NCI-H1417 (cell line): ENCODE results near the gene BICD2.

Experiments used
- DNase-seq, 3 experiments: peaks; one replicate each; lab custom pipeline; 2025; lab: John Stamatoyannopoulos, UW

Gene BICD2

DNA sequence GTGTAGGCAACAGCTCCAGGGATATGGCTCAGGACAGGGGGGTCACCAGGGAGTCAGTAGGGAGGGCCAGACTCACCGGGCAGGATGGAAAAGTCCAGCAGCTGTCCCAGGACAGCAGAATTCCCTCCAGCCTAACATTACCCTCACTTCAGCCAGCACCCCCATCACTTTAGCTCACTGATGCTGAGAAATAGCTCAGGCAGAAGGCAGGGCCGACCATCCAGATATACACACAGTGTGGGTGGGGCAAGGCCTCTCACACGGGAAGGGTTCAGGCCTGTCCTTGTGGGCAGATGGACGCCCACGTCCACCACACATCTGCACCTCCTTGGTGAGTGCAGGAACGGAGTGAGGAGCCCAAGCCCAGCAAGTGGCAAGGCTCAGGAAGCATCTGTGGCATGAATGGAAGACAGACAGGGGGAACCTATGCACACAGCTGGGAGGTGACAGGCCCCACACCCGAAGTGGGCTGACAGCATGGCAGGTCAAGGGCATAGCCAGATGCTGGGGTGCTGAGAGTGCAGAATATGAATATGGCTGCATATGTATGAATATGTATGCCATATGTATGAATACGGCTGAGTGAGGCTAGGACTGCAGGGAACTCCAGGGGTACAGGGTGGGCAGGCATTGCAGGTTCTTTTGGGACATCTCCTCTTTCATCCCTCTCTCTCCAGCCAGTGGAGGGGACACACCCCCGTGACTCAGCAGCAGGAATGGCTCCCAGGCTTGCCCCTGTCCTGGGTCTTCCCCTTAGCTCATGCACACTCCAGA is 17.0 kb downstream of the BICD2 start:
- DNase-seq: no peak

DNA sequence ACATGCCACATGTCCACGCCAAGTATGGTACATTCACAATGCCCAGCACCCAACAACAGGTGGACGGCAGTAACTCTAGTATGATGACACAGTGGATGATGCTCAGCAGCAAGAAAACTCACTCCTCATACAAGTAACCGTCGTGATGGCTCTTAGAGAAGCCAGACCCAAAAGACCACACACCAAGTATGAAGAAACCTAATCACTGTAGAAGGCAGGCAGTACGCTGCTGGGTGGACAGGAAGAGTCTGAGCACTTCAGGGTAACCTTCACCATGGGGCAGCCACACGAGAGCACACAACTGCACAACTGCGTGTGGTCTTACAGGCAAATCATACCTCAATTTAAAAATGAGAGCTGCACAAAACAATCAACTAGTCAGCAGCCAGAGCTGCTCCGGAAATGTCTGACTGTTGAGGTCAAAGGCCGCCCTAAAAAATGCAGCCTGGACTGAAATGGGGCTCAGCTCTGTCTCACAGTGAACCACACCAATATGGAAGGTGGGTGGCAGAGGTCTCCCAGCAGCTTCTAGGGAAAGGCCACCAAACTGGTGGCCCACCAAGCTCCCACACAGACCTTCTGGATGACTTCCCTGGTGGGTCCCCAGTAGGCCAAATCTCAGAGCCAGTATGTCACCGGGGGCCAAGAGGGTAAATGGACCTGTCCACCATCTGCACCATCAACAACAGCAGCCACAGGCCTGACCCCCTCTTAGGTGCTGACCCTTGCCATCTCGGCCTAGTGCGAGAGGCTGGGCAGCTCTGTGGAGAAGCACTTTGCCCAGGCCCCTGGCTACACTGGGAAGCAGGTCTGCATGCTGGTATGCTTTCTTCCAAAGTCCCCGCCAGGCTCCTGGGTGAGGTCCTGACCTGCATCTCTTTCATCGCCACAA is 17.8 kb downstream of the BICD2 start:
- no peak for DNase-seq

DNA sequence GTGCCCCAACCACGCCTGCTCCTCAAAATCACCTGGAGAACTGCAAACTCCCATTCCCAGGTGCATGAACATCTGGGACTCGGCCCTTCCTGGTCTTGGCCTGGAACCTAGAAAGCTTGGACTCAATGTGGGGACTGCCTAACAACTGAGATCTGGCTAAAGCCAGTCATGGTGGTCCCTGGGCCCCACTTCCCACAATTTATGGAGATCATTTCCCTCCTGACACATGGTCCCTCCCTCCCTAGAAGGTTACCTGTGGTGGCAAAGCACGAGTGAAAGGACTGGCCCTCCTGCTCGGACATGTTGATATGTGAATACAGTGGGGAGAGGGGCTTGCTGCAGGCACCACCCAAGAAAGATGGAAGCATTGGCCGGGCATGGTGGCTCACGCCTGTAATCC is 18.8 kb downstream of the BICD2 start:
- DNase-seq: no peak

DNA sequence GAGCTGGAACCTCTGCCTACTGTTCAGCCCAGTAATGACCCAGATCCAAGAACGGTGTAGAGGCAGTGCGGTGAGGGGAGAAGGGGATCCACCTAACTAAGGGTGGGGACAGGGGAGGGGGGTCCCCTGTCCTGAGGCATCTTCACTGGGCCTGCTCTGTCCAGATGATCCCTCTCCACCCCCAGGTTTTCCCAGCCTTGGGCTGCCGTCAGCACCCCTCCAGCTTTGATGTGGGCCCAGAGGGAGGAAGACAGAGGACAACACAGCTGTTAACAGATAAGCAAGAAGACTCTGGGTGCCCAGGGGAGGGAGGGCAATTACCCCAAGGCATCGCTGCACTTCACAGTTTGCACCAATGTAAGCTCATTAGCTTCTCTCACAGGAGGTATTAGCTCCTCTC is 19.3 kb downstream of the BICD2 start:
- no peak for DNase-seq

DNA sequence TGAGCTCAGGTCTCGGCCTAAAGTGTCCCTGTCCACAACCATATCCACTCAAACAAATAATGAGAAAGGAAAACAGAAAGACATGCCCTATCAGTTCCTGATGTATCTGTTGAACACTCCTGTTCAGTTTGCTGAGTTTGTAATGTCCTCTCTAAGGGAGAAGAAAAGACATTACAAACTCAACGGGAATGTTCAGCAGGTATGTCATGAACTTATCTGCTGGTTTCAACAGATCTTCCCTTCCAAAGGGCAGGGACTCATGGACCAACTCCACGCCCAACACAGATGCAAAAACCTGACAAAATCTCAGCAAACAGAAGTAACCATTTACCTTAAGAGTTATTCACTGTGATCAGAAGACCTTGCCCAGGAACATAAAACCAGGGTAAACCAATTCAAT is 23.7 kb downstream of the BICD2 start:
- DNase-seq: no peak

DNA sequence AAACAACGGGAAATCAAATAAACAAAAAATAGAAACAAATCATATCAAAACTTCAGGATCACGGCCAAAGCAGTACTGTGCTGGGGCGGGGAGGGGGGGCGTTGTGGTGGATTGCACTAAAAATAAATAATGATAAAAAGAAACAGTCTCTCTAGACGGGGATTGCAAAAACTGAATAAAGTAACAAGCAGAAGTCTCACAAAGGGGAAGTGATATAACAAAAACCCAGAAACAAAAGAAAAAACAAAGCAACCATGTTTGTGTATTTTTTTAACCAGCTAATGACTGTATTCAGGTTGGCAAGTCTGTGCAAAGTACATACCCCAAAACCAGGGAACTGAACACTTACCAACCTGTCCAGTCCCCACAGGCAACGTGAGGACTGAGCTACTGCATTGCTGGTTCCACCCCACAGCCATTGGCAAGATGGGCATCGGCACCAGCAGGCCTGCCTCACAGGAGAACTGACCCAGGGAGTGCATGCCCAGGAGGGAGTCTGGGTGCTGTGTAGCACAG is 24.1 kb downstream of the BICD2 start:
- no peak for DNase-seq

DNA sequence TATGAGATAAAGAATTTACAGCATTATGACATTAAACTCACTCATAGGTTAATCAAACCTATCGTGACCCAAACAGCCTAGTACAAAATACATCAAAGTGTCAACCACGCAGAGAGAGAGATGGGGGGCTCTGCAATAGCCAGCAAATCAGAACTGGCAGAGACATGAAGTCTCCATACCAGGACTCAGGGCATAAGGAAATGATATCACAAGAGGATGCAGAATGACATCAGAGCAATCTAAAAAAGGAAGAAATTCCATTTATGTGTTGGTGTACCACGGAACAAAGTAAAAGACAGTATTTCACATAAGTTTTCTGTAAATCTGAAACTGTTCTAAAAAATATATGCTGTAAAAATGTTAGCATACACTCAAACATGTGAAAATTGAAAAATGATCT is 24.6 kb downstream of the BICD2 start:
- no peak for DNase-seq

DNA sequence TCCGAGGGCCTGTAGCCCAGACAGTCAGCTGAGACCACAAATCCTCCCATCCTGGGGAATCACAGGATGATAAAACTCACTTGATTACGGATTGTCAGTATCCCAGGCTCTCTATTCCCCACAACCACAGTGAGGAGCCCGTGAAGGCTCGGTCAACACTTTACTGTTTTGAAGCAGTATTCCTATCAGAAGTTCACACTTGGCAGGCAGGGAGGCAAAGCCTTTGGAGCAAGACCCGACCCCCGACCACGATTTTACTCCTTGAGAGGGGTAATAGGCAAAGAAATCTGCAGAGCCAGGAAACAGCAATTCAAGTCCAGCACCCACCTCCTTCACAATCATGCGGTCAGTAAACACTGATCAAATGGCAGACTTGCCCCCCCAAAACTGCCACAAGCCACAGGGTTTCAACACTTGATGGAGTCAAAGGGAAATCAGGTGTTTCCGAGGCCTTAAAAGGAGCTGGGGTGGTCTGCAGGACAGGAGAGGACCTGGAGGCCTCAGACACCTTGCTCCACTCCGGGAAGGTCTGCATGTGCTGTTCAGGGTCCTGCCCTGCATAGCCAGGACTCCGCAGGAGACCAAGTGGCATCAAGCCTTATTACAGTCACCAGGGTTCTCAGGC is 25.2 kb downstream of the BICD2 start:
- no peak for DNase-seq

DNA sequence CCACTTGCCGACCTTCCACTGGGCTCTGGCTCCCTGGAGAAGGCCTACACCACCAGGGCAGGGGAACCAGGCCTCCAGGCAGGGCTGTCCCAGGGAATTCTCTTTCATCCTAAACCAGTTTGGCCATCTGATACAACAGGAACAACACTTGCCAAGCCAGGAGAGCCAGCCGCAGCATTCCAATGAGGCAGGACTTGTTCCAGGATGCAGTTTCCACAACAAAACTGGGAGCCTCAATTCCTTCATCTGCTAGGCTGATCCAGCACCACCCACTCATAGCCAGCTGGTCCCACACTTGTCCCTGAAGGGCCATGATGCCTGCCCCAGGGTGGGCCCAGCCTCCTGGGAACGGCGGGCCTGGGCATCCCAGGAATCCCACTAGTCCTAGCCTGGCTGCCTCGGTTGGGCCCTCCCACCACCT is 26.0 kb downstream of the BICD2 start:
- no peak for DNase-seq

DNA sequence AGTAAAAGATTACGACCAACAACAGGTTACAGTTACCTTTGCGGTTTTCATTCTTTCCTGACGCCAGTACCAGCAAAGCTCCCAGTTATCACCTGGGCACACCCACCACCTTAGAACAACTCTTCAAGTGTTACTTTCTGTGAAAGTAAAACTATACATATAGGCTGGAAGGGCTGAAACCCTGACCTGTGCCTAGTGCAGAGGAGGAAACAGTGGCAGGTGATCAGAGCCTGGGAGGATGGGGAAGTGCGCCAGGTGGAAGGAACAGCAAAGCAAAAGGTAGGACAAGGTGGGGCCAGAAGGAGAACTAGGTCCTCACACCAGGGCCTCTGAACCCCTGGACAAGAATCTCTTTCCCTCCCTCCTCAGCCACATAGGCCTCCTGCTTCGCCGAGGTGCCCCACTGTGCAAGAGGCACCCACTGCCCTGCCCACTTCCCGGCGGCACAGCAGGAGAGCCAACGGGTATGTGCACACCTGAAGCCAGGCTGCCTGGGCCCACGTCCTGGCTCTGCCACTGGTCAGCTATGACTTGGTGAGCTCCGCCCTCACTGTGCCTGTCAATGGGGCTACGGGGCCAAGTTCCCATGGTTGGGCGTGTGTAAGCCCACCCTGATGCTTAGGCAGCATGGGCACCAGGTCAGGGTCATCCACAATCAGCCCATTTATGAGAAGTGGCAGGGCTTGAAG is 26.9 kb downstream of the BICD2 start:
- no peak for DNase-seq

DNA sequence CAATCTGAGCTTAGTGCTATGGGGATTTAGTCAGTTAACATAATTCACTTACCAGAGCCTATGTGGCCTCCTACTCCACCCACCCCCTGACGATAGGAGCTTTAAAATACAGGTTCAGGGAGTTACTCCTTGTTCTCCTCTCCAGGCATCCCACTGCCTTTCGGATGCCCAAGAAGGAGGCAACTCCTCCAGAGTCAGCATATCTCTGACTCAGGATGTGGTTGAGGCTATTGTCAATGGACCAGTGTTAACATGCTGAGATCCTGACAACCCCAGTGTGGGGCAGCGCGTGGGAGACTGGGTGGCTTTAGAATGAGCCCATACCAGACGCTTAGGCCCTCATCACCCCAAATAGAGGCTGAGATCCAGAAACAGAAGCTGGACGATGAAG is 27.4 kb downstream of the BICD2 start:
- no peak for DNase-seq

DNA sequence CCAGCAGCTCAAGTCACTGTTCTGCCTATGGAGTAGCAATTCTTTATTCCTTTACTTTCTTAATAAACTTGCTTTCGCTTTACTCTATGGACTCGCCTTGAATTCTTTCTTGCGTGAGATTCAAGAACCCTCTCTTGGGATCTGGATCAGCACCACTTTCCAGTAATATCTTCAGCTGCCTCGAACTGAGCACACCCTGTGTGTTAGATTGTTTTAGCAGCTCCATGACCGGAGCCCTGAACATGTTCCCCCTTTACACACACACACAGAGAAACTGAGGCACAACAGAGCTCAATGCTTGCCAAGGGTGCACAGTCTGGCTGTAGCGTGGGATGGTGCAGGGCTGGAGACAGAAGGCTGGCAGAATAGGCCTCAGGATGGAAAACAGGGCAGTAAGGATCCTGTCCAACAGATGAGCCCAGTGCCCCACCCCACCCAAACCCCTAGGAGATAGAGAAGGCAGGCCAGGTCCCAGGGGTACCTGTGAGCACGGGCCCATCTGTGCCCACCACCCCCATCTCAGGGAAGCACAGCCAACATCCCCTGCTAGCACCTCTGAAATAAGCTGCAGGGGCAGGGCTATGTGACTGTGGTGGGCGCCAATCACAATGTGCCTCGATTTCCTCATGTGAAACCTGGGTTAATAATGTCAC is 27.9 kb downstream of the BICD2 start:
- no peak for DNase-seq

DNA sequence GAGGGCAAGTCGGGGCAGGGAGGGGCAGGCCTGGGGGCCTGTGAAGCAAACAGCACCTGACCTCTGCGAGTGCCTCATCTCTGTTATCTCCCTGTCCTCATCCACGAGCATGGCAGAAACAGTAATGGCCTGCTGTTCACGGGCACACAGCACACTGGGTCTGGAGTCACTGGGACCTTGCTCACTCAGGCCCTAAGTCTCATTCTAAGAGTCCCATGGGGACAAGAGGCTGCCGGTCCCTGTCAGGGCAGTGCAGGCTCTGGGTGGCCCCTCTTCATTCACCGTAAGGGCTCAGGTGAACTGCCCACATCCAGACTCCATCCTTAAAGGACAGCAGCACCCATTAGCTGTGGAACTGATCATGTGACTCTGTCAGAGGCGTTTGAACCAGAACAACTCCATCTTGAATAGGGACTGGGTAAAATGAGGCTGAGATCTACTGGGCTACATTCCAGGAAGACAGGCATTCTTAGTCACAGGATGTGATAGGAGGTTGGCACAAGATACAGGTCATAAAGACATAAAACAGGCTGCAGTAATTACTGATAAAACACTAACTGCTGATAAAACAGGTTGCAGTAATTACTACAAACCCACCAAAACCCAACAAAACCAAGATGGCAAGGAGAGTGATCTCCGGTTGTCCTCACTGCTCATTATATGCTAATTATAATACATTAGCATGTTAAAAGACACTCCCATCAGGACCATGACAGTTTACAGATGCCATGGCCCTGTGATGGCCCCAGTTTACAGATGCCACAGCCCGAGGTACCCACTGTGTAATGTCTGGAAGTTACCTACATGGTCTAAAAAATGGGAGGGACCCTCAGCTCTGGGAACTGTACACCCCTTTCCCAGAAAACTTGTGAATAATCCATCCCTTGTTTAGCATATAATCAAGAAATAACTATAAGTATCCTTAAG is 28.7 kb downstream of the BICD2 start:
- DNase-seq: no peak

DNA sequence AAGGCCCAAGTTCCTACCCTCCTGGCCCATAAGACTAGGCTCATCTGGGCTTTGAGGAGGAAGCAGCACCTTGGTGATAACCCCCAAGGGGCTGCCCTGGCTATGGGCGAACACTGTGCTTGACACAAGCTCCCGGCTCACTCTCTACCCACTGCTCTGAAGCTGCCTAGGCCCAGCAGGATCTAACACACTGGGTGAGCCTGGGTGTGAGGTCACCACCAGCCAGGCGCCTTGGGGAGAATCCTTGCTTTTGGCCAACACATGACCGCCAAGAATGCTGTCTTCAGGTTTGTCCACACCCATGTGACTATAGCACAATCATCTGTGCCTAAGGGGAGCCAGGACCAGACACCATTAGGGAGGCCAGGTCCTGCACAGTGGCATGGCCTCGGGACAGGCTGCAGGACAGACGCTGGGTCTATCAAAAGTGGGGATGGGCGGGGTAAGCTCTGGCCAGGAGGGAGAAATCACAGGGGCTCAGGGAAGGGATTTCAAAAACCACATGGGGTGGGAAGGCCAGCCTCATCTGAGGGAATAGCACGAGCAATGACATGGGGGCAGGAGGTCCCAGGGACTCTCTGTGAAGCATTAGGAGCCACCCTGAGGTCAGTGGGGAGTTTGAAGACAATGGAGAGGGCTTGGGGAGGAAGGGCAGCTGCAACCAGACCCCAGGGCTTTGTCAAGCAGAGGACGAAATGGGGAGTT is 29.6 kb downstream of the BICD2 start:
- no peak for DNase-seq

DNA sequence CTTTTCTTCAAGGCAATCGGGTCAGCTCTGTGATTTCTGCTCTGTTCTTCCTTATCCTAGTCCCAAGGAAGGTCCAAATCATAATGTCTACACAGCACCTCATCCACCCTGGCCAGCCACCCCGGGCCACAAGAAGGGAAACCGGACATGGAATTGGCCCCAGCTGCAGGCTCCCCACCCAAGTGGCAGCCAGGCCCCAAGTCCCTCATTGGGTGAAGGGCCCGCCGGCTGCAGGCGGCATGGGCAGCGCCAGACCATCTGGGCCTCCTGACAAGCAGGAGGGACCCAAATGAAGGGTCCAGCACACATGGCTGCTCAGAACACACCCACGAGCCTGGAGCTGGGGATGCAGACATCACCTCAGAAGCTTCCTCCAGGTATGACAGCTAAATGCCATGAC is 33.7 kb downstream of the BICD2 start:
- no peak for DNase-seq

DNA sequence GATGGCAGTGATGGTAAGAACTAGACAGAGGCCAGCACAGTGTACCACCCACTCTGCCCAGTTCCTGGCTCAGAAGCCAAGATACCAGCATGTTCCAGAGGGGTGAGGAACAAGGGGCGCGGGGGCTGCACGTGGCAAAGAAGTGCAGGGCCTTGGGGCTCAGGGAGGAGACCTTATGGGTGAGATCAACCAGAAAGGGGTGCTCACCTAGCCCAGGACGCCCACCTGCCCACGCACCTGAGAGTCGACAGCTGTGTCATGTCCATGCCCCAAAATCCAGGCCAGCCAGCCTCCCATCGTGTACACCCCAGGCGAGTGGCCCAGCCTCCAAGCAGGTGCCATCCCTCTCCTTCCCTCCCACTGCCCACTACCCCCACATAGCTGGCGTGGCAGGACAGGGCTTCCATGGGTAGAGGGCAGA is 34.9 kb downstream of the BICD2 start:
- no peak for DNase-seq

DNA sequence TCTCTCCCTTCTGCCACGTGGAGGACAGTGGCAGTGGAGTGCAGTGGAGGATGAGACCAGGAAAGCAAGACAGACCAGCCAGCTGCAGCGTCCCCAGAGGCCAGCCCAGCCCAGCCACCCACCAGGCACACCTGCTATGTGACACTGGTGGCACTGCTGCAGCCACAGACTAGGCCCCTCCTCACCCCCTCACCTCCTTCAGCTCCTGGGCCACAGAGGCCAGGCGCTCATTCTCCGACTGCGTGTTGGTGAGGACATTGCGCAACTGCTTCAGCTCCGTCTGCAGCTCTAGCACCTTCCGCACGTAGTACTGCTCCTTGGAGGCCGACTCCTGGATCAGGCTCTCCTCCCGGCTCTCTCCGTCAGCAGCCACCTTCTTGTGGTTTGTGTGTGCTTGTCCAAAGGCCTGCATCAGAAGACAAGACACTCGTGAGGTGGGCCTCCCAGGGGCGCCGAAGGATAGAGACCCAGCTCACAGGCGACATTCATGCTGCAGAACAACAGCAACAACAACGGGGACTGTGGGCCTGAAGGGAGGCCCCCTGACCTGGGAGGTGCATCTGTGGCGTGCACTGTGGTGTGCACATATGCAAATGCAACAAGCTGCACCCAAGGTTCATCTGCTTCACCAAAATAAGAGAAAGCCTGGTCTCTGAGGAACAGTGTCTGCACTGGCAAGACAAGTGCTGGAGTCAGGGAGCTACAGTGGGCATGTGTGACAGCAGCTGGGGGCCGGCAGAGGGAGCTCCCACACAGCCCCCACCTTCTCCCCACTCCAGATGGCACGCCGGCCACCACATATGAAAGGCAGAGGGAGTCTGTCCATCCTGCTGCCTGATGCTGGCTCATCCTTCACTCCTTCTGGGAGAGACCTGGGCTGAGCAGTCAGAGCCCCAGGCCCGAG is 35.5 kb downstream of the BICD2 start:
- no peak for DNase-seq
